Activated CD4-positive, alpha-beta T cell treated with anti-CD3 and anti-CD28 coated beads, Interleukin-2, amount 10 ng/mL, durations not matched to agents 7 days and 5 days (primary cell): ENCODE data around the gene SLX9. TPM values are rescaled to one million over a fixed set of nuclear protein-coding genes. Genes with fewer than 3 reads are reported as not detected.

Experiments used
- CTCF ChIA-PET: fragments of 350-600 bp; sonication (Branson Sonifier 250); formaldehyde crosslinking; loops from one replicate; lab custom pipeline; 2021; ENCODE audit warnings: antibody characterized with exemption; lab: Charles Lee
- POLR2A ChIA-PET: fragments of 350-600 bp; sonication (Branson Sonifier 250); formaldehyde crosslinking; loops from one replicate; lab custom pipeline; 2021; ENCODE audit warnings: antibody characterized with exemption; lab: Charles Lee
- DNase-seq: peaks from one replicate; pipeline ENCODE4 v3.0.0-alpha.2; 2020
- H3K27ac Mint-ChIP-seq: one replicate; pipeline ENCODE4 v1.8.0; 2021; ENCODE audit warnings: mild to moderate bottlenecking, moderate library complexity, mixed read lengths
- H3K27me3 Mint-ChIP-seq: one replicate; pipeline ENCODE4 v1.8.0; 2021; ENCODE audit warnings: mixed read lengths
- H3K36me3 Mint-ChIP-seq: one replicate; pipeline ENCODE4 v1.8.0; 2021; ENCODE audit warnings: low read depth, mixed read lengths
- H3K4me1 Mint-ChIP-seq: one replicate; pipeline ENCODE4 v1.8.0; 2021; ENCODE audit warnings: mixed read lengths
- H3K4me3 Mint-ChIP-seq: one replicate; pipeline ENCODE4 v1.8.0; 2021; ENCODE audit warnings: mild to moderate bottlenecking, moderate library complexity, mixed read lengths
- H3K9me3 Mint-ChIP-seq: one replicate; pipeline ENCODE4 v1.8.0; 2021; ENCODE audit warnings: mixed read lengths
- total RNA-seq, 2 experiments: library from RNA; stranded (reverse); gene quantifications; one replicate each; pipeline ENCODE4 v1.2.3, GENCODE V29; 2021

Gene SLX9
- total RNA-seq, 2 experiments from 2014 or later, result 32.7 to 39.8 TPM

- Mint-ChIP-seq H3K27ac (no peak overlapping the region), H3K27me3 (no peaks in the 10 kb centered on the region), H3K4me3 (no peak overlapping the region), H3K36me3 (peaks cover 11% of the 10 kb centered on the region), H3K4me1 (peaks cover 3% of the 10 kb centered on the region), H3K9me3 (no peaks in the 10 kb centered on the region)
- ChIA-PET CTCF (interaction anchor here (0.7 to 1.0 kb wide), 2 partner anchors 29 to 172 kb away, joined by 3 read pairs; no protein-coding TSS in a partner anchor), POLR2A (no interaction called here)
- DNase-seq, result no peak
These were observed 16.7 kb downstream of the SLX9 start for GRCh38 chr21:44956356-44957046.

- Mint-ChIP-seq H3K4me1 (peaks cover 3% of the 10 kb centered on the region), H3K9me3 (no peaks in the 10 kb centered on the region), H3K27me3 (no peaks in the 10 kb centered on the region), H3K36me3 (peaks cover 15% of the 10 kb centered on the region), H3K4me3 (no peak overlapping the region), H3K27ac (no peak overlapping the region)
- DNase-seq, result no peak
- CTCF ChIA-PET, result interaction anchor here (1.0 to 1.4 kb wide), 3 partner anchors 9 to 171 kb away, joined by 3 read pairs; no protein-coding TSS in a partner anchor
- POLR2A ChIA-PET, result no interaction called here
These were observed 17.4 kb downstream of the SLX9 start for GRCh38 chr21:44957047-44957831.

- ChIA-PET POLR2A (no interaction called here), CTCF (interaction anchor here (1.1 to 1.4 kb wide), 4 partner anchors 8 to 18 kb away, joined by 3 read pairs; partner anchors contain the start of gene SLX9)
- Mint-ChIP-seq H3K27ac (no peak overlapping the region), H3K27me3 (no peaks in the 10 kb centered on the region), H3K4me1 (peaks cover 3% of the 10 kb centered on the region), H3K9me3 (no peaks in the 10 kb centered on the region), H3K4me3 (no peak overlapping the region), H3K36me3 (peaks cover 18% of the 10 kb centered on the region)
- no peak for DNase-seq
These were observed 18.1 kb downstream of the SLX9 start for GRCh38 chr21:44957901-44958451.

GRCh38 chr21:44958471-44959191, 18.8 kb downstream of the SLX9 start:
- peaks cover 21% of the 10 kb centered on the region for H3K36me3 Mint-ChIP-seq
- POLR2A ChIA-PET, result no interaction called here
- no peaks in the 10 kb centered on the region for H3K9me3 Mint-ChIP-seq
- no peak for DNase-seq
- H3K4me1 Mint-ChIP-seq, result peaks cover 7% of the 10 kb centered on the region
- CTCF ChIA-PET, result interaction anchor here (1.1 to 1.4 kb wide), 4 partner anchors 9 to 19 kb away, joined by 3 read pairs; partner anchors contain the start of gene SLX9
- H3K4me3 Mint-ChIP-seq, result no peak overlapping the region
- H3K27me3 Mint-ChIP-seq, result no peaks in the 10 kb centered on the region
- no peak overlapping the region for H3K27ac Mint-ChIP-seq

GRCh38 chr21:44959376-44960091, 19.7 kb downstream of the SLX9 start:
- Mint-ChIP-seq H3K27me3 (no peaks in the 10 kb centered on the region), H3K36me3 (peaks cover 23% of the 10 kb centered on the region), H3K4me3 (no peak overlapping the region), H3K27ac (no peak overlapping the region), H3K4me1 (peaks cover 13% of the 10 kb centered on the region), H3K9me3 (no peaks in the 10 kb centered on the region)
- ChIA-PET CTCF (interaction anchor here (1.3 kb wide), 1 partner anchor 10 kb away, joined by 3 read pairs; no protein-coding TSS in a partner anchor), POLR2A (no interaction called here)
- DNase-seq, result no peak

GRCh38 chr21:44960141-44961092, 20.6 kb downstream of the SLX9 start:
- Mint-ChIP-seq H3K27me3 (no peaks in the 10 kb centered on the region), H3K27ac (no peak overlapping the region), H3K36me3 (peaks cover 31% of the 10 kb centered on the region), H3K4me3 (no peak overlapping the region), H3K9me3 (peaks cover 2% of the 10 kb centered on the region), H3K4me1 (peaks cover 22% of the 10 kb centered on the region)
- CTCF ChIA-PET, result no interaction called here
- no peak for DNase-seq
- POLR2A ChIA-PET, result no interaction called here

GRCh38 chr21:44962403-44962966, 22.7 kb downstream of the SLX9 start:
- ChIA-PET POLR2A (no interaction called here), CTCF (interaction anchor here (0.7 to 1.2 kb wide), 2 partner anchors 8 to 13 kb away, joined by 3 to 4 read pairs; no protein-coding TSS in a partner anchor)
- H3K9me3 Mint-ChIP-seq, result peaks cover 2% of the 10 kb centered on the region
- H3K36me3 Mint-ChIP-seq, result peaks cover 30% of the 10 kb centered on the region
- no peak overlapping the region for H3K4me3 Mint-ChIP-seq
- peaks cover 35% of the 10 kb centered on the region for H3K4me1 Mint-ChIP-seq
- DNase-seq, result no peak
- H3K27ac Mint-ChIP-seq, result no peak overlapping the region
- H3K27me3 Mint-ChIP-seq, result no peaks in the 10 kb centered on the region

- peaks cover 32% of the 10 kb centered on the region for H3K36me3 Mint-ChIP-seq
- H3K4me3 Mint-ChIP-seq, result no peak overlapping the region
- H3K27me3 Mint-ChIP-seq, result no peaks in the 10 kb centered on the region
- CTCF ChIA-PET, result interaction anchor here (0.9 to 1.4 kb wide), 4 partner anchors 9 to 164 kb away, joined by 3 to 9 read pairs (median 4); no protein-coding TSS in a partner anchor
- H3K9me3 Mint-ChIP-seq, result peaks cover 2% of the 10 kb centered on the region
- H3K4me1 Mint-ChIP-seq, result peaks cover 41% of the 10 kb centered on the region
- POLR2A ChIA-PET, result no interaction called here
- H3K27ac Mint-ChIP-seq, result no peak overlapping the region
- DNase-seq, result no peak
These were observed 24.6 kb downstream of the SLX9 start for GRCh38 chr21:44964381-44964780.

GRCh38 chr21:44965251-44966022, 25.6 kb downstream of the SLX9 start:
- Mint-ChIP-seq H3K27ac (peak overlapping the region; percentile 2), H3K4me1 (peaks cover 50% of the 10 kb centered on the region), H3K9me3 (peaks cover 2% of the 10 kb centered on the region), H3K4me3 (no peak overlapping the region), H3K36me3 (peaks cover 31% of the 10 kb centered on the region), H3K27me3 (no peaks in the 10 kb centered on the region)
- POLR2A ChIA-PET, result no interaction called here
- DNase-seq, result no peak
- CTCF ChIA-PET, result interaction anchor here (0.7 to 2.1 kb wide), 4 partner anchors 10 to 203 kb away, joined by 3 to 9 read pairs (median 5); no protein-coding TSS in a partner anchor
